ENCODE data around the gene FRMD4A.

FRMD4A gene

DNA sequence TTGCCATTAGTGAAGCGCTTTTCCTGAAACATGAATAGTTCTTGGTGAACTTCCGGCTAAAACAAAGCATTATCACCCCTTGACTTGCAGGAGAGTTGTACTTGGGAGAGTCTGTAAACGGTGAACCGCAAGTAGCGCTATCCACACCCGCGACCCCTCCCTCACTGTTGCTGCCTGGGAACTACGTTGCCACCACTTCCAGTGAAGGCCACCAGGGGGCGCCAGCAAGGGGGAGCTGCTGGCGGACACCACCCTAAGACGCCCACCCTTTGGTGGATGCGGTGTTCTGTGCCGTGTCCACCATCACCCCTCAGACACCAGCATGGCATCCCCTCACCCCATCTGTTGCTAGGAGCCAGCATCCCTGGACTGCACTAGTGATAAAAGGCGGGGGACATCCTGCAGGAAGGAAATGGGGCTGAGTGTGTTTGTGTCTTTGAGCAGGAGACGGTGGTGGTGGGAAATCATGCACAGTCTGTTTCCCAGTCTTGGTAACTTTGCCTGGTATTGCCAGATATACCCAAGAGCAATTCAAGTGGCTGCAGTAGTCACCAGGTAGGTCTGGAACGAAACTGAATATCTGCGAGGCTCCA, 298.2 kb downstream of the FRMD4A start:
- TF ChIP-seq, protein P1, sequence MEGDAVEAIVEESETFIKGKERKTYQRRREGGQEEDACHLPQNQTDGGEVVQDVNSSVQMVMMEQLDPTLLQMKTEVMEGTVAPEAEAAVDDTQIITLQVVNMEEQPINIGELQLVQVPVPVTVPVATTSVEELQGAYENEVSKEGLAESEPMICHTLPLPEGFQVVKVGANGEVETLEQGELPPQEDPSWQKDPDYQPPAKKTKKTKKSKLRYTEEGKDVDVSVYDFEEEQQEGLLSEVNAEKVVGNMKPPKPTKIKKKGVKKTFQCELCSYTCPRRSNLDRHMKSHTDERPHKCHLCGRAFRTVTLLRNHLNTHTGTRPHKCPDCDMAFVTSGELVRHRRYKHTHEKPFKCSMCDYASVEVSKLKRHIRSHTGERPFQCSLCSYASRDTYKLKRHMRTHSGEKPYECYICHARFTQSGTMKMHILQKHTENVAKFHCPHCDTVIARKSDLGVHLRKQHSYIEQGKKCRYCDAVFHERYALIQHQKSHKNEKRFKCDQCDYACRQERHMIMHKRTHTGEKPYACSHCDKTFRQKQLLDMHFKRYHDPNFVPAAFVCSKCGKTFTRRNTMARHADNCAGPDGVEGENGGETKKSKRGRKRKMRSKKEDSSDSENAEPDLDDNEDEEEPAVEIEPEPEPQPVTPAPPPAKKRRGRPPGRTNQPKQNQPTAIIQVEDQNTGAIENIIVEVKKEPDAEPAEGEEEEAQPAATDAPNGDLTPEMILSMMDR (conservative IDR thresholded peaks at IDR 0.05), result peak; percentile 41
- no peak overlapping the region for H3K27ac ChIP-seq

DNA sequence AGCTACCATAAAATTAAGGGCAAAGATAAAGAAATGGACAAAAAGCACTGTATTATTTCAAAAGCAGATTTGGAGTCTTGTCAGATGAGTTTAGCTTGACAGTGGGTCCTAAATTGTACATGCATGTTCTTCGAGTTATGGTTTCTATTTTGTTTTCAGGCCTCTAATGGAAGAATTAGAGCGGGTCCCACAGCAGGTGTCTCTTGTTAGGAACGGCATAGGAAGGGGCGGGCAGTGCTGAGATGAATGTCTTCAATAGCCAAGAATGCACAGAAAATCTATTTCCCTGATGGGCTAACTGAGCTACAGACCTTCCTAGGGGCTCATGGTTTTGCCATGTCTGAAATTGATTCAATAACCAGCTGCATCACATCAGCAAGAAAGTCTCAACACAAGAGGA, 304.4 kb downstream of the FRMD4A start:
- TF ChIP-seq, protein P1 (conservative IDR thresholded peaks at IDR 0.05), result no peak
- no peak overlapping the region for H3K27ac ChIP-seq

DNA sequence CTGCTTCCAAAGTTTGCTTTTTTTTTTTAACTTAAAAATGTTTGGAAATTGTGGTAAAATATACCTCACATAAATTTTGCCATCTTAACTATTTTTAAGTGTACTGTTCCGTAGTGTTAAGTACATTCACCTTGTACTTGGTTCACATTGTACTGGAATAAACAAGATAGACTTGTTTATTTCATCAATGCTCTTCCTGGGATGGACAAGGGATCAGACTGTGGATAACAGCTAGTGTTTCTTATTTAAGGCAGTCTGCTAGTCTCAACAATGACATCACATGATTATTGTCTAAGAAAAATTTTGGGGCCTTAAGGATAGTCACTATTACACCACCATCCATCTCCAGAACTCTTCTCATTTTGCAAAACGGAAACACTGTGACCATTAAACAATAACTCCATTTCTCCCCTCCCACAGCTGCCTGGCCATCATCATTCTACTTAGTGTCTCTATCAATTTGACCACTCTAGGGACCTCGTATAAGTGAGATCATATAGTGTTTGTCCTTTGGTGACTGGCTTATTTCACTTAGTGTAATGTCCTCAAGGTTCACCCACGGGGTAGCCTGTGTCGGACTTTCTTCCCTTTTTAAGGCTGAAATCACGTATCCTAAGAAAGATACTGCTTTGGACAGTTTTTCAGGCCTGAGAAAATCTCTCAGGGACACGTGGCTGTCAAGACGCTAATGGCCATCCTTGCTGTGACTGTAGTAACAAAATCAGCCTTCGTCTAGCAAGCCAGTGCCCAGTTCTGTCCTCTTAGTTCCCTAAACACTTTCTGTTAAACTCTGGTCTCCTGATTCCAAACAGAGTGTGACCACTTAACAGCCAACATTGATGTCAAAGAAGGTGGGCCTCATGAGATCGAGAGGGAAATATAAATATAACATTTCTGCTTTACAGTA, 305.2 kb downstream of the FRMD4A start:
- H3K27ac ChIP-seq, result no peak overlapping the region
- TF ChIP-seq, protein P1 (conservative IDR thresholded peaks at IDR 0.05), result no peak

DNA sequence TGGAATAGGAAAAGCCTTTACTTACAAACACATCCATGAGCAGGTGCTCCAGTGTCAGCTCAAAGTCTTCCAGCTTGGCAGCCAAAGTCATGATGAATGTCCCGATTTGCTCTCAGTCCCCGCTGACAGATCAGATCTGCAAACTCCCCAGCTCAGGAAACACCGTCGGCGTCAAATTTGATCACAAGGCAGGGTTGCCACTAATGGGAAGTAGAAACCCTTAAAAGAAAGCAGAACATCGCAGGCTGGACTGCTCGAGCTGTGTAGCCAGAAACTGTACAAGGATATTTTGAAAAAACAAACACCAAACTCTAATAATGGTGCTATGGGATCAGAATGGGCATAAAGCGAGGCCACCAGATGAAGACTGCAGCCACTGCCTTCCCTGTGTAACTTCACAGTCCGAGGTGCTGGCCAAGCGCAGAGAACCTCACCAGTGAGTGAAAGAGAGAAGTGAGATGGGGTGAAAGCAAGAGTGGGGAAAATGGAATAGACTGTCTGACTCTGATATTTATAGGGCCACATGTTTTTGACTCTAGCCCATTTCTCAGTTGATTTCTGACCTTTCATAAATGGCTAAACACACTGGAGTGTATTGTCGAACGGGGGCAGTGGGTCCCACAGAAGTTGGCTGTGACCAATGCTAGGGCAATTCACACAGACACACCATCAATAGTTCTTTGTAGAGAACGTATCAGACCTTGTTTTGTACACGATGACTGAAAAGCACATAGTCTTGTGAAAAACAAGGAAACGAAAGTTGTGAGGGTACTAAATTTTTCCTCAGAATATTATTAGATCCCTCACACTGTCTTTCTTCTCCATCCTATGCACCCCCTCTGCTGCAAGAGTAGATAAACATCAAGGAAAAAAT, 306.2 kb downstream of the FRMD4A start:
- H3K27ac ChIP-seq, result no peak overlapping the region
- TF ChIP-seq, protein P1 (conservative IDR thresholded peaks at IDR 0.05), result no peak

DNA sequence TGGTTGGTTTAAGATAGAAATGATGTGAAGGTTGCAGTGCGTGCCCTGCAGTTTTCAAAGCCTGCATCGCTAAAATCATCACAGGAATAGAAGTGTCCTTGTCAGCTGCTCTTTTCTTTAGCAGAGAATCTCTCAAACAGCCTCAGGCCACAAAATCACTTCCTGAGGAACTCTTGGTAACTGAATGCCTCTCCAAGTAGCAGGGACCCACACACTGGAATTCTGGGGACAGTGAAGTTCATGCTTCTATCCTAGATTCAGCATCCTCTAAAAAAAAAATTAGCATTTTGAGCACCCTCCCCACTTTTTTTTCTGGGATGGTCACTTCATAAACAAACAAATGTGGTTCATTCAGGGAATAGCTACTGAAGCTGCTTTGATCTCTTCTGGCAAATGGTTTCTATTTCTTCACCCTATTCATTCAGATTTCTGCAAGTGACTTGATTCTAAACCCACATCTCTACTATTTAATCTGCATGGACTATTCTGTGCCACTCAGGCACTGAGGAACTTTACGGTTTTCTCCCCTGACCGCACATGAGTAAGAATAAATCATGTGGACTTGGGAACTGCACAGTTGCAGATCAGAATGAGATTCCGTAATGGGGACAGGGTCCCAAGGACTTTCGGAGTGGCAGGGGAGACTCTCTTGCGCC, 306.9 kb downstream of the FRMD4A start:
- TF ChIP-seq, protein P1 (conservative IDR thresholded peaks at IDR 0.05), result no peak
- no peak overlapping the region for H3K27ac ChIP-seq

DNA sequence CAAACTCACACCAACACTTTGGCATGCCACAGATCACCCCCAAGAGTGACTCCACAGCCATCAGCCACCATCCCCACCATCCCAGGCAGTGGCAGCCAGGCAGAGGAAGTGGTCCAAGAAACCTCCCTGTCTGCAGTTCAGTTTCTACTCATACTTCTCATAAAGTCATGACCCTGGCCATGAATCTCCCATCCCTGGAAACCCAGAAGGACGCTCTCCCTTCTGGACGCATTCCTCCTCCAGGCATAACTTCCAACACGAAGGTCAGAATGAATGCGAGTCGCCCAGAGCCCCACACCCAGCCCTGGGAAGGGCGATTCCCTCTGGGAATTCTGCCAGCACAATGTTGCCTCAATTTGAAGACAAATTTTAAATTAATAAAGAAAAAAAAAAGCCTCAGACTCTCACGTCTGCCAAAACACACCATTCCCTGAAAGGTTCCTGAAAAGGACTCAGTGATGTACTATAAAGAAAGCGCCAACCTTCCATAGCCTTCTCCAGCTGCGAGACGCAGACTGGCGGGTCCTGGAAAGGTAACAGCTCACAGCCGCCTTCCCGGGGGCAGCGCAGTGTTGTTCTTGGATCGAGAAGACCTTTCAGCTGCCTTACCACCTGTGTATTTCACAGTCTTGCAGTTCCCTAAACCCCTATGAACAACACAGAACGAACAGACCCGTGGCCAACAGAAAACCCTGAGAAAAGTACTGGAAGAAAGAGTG, 307.6 kb downstream of the FRMD4A start:
- TF ChIP-seq, protein P1 (conservative IDR thresholded peaks at IDR 0.05), result no peak
- H3K27ac ChIP-seq, result no peak overlapping the region

Data from VCaP (cell line).